Common myeloid progenitor, CD34-positive (primary cell): ENCODE results near the gene COA7.

Experiments
- CTCF ChIA-PET: fragments of 350-600 bp; sonication (Branson Sonifier 250); formaldehyde crosslinking; loops from one replicate; lab custom pipeline; 2021; ENCODE audit warnings: antibody characterized with exemption; lab: Charles Lee
- POLR2A ChIA-PET: fragments of 350-600 bp; sonication (Branson Sonifier 250); formaldehyde crosslinking; loops from one replicate; lab custom pipeline; 2021; ENCODE audit warnings: antibody characterized with exemption; lab: Charles Lee
- DNase-seq, 3 donors: peaks; one replicate each; pipeline versions ENCODE4 v3.0.0 to v3.0.0-alpha.2; 2013
- H3K27ac ChIP-seq, 2 experiments: 1 replicate in 1 of 2; 2 replicates in 1 of 2; pipeline ENCODE4 v1.7.0; 2013; ENCODE audit warnings: inconsistent platforms in 2 of 2, low read length in 2 of 2, mild to moderate bottlenecking in 2 of 2, low read depth in 1 of 2, moderate library complexity in 1 of 2; ENCODE audit not compliant: severe bottlenecking in 2 of 2, insufficient read depth in 1 of 2, poor library complexity in 1 of 2
- H3K27me3 ChIP-seq, 5 experiments: replicated peaks in 2 of 5; 1 replicate in 3 of 5; 2 replicates in 2 of 5; pipeline versions ENCODE4 v1.6.1 to v1.7.0; 2013; ENCODE audit warnings: low read length in 4 of 5, mild to moderate bottlenecking in 2 of 5, moderate library complexity in 2 of 5, inconsistent platforms in 1 of 5; ENCODE audit not compliant: insufficient read depth in 5 of 5, control insufficient read depth in 4 of 5
- H3K36me3 ChIP-seq, 4 experiments: 1 replicate in 2 of 4; 2 replicates in 2 of 4; pipeline versions ENCODE4 v1.6.1 to v1.7.0; 2013; ENCODE audit warnings: low read length in 3 of 4, control low read depth in 1 of 4, mild to moderate bottlenecking in 1 of 4; ENCODE audit not compliant: control insufficient read depth in 4 of 4, insufficient read depth in 4 of 4
- H3K4me1 ChIP-seq, 4 experiments: 1 replicate in 3 of 4; 2 replicates in 1 of 4; pipeline versions ENCODE4 v1.6.1 to v1.7.1; 2013; ENCODE audit warnings: low read length in 3 of 4, mild to moderate bottlenecking in 3 of 4, control low read depth in 1 of 4, inconsistent platforms in 1 of 4, moderate library complexity in 1 of 4; ENCODE audit not compliant: control insufficient read depth in 4 of 4, insufficient read depth in 4 of 4; ENCODE audit errors: control extremely low read depth in 1 of 4
- H3K4me3 ChIP-seq, 7 experiments: 1 replicate in 4 of 7; 2 replicates in 3 of 7; pipeline versions ENCODE4 v1.5.1 to v1.7.0; 2013; ENCODE audit warnings: mild to moderate bottlenecking in 7 of 7, low read length in 6 of 7, moderate library complexity in 6 of 7, inconsistent platforms in 2 of 7, low read depth in 2 of 7, control low read depth in 1 of 7; ENCODE audit not compliant: insufficient read depth in 4 of 7, control insufficient read depth in 1 of 7; ENCODE audit errors: extremely low read depth in 1 of 7
- H3K9me3 ChIP-seq, 5 experiments: 1 replicate in 4 of 5; 2 replicates in 1 of 5; pipeline versions ENCODE4 v1.6.1 to v1.7.1; 2013; ENCODE audit warnings: low read length in 4 of 5, mild to moderate bottlenecking in 2 of 5, inconsistent platforms in 1 of 5, low read depth in 1 of 5, moderate library complexity in 1 of 5; ENCODE audit not compliant: control insufficient read depth in 4 of 5, insufficient read depth in 2 of 5; ENCODE audit errors: control extremely low read depth in 1 of 5
- WGBS: methylation state at CpG from one replicate; pipeline ENCODE4 v1.1.5; 2013; ENCODE audit not compliant: insufficient coverage; 5-methylcytosine and 5-hydroxymethylcytosine counted together

COA7 gene

DNA sequence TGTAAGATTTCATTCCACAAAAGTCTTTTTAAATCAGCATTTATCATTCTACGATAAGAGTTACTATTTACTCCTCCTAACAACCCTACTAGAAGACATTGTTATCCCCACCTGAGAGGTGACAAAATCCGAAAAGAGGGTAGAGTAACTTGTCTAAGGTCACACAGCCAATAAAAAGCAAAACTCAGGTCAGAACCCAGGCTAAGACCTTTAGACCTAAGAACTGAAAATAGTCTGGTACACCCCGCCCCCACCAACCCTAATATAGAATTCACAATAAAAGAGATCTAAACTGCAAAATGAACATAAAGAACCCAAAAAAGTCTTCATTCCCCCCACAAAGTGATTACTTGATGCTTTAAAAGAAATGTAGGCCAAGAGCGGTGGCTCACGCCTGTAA is 18.6 kb downstream of the COA7 start:
- H3K4me1 ChIP-seq = peaks cover 3 to 8% (median 7%) of the 10 kb centered on the region in 4 experiments
- no peaks in the 10 kb centered on the region for H3K27me3 ChIP-seq
- no peak overlapping the region for H3K4me3 ChIP-seq
- no peaks in the 10 kb centered on the region for H3K36me3 ChIP-seq
- no peak overlapping the region for H3K27ac ChIP-seq
- H3K9me3 ChIP-seq = no peaks in the 10 kb centered on the region
- DNase-seq = no peak
- WGBS = 100% methylated on average over 1 of the region's 5 CpGs
- ChIA-PET POLR2A (no interaction called here), CTCF (no interaction called here)

DNA sequence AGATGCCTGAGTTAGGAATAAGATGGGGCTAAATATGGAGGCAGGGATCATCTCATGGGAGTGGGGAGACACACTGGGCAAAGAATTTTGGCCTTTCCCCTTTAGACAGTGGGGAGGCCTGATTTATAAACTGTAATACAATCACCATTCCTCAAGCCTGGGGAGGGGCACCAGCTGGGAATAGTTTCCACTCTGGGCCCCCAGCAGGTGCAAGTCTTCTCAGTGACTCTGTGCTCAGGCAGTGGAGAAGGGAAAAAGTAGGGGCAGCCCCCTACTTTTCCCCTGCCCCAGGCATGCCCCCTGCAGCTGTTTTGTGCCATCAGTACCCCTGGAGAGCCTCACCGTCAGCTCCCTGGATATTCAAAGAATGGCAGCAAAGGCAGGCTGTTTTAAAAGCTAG is 19.1 kb downstream of the COA7 start:
- H3K9me3 ChIP-seq = no peaks in the 10 kb centered on the region
- no peaks in the 10 kb centered on the region for H3K27me3 ChIP-seq
- no peak overlapping the region for H3K27ac ChIP-seq
- H3K4me3 ChIP-seq = no peak overlapping the region
- no peaks in the 10 kb centered on the region for H3K36me3 ChIP-seq
- CTCF ChIA-PET = interaction anchor here (1.2 kb wide), 1 partner anchor 15 kb away, joined by 4 read pairs; no protein-coding TSS in a partner anchor
- no peak for DNase-seq
- WGBS = 100% methylated on average over 1 of the region's 1 CpG
- H3K4me1 ChIP-seq = peaks cover 3 to 13% (median 9%) of the 10 kb centered on the region in 4 experiments
- POLR2A ChIA-PET = no interaction called here

DNA sequence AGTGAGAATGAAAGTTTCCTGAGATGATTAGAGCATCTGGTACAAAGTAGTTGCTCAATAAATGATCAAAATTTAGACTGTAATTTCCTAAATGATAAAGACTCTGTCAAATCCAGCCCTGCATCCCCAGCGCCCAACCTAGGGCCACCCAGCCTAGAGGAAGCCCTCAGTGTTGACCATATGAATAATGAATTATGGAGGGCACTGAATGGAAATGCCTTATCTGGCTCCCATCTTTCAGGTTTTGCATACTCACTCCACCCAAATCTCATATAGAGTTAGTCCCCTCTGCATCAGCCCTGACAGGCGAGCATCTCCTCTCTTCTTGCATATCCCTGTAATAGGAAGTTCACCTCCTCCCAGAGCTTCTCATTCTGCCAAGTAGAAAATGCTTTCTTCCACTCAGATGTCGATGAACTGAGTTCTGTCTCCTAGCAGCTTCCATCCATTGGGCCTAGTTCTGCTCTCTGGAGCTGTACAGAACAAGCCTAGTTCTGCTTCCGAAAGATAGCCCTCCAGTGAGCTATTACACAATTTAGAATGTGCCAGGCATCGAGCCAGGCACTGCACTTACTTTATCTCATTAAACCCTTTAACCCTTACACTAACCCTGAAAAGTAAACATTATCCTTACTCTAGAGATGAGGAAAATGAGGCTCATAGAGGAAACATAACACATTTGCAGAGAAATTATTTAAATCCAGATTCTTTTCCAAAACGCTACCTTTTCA is 20.9 kb downstream of the COA7 start:
- Histone ChIP-seq H3K27me3 (no peaks in the 10 kb centered on the region), H3K4me1 (peaks cover 3 to 15% (median 9%) of the 10 kb centered on the region in 4 experiments), H3K36me3 (no peaks in the 10 kb centered on the region), H3K9me3 (no peaks in the 10 kb centered on the region), H3K4me3 (no peak overlapping the region), H3K27ac (no peak overlapping the region)
- ChIA-PET POLR2A (no interaction called here), CTCF (interaction anchor here (0.6 to 1.7 kb wide), 4 partner anchors 9 to 245 kb away, joined by 3 to 5 read pairs (median 3); no protein-coding TSS in a partner anchor)
- 91% methylated on average over 3 of the region's 6 CpGs for WGBS
- DNase-seq = peak in 2 of 3 donors; percentile 15 to 19

DNA sequence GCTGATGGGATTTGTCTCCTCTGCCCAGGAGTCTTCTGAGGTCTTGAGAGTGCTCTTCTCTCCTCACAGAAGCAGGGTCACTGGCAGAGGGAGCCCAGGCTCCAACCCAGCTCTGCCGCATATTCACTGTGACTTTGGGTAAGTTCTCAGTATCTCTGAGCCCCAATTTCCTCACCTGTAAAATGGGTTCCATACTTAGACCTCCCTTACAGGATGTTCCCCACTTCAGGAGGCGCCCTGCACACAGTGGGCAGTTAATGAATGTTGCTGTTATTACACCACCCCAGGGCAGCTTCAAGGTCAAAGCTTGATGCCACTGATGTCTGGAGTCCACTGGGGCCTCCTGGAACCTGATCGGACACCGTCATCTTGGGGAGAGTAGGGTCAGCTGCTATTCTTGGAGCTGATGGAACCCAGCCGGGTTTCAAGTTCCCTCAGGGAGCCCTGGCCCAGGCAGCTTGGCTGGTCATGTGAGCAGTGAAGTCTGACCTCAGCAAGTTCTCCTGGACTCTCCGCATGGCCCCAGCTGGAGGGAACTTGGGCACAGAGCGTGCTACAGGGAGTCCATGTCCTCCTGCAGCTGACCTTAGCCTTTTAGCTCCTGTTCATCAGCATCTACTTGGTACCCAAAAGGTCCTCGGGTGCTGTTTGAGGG is 21.8 kb downstream of the COA7 start:
- CTCF ChIA-PET = interaction anchor here (0.8 to 1.7 kb wide), 3 partner anchors 8 to 244 kb away, joined by 3 to 5 read pairs (median 3); no protein-coding TSS in a partner anchor
- DNase-seq = no peak
- Histone ChIP-seq H3K27ac (no peak overlapping the region), H3K9me3 (no peaks in the 10 kb centered on the region), H3K4me3 (no peak overlapping the region), H3K4me1 (peaks cover 3 to 15% (median 9%) of the 10 kb centered on the region in 4 experiments), H3K27me3 (no peaks in the 10 kb centered on the region), H3K36me3 (no peaks in the 10 kb centered on the region)
- 86% methylated on average over 7 of the region's 8 CpGs for WGBS
- POLR2A ChIA-PET = no interaction called here

DNA sequence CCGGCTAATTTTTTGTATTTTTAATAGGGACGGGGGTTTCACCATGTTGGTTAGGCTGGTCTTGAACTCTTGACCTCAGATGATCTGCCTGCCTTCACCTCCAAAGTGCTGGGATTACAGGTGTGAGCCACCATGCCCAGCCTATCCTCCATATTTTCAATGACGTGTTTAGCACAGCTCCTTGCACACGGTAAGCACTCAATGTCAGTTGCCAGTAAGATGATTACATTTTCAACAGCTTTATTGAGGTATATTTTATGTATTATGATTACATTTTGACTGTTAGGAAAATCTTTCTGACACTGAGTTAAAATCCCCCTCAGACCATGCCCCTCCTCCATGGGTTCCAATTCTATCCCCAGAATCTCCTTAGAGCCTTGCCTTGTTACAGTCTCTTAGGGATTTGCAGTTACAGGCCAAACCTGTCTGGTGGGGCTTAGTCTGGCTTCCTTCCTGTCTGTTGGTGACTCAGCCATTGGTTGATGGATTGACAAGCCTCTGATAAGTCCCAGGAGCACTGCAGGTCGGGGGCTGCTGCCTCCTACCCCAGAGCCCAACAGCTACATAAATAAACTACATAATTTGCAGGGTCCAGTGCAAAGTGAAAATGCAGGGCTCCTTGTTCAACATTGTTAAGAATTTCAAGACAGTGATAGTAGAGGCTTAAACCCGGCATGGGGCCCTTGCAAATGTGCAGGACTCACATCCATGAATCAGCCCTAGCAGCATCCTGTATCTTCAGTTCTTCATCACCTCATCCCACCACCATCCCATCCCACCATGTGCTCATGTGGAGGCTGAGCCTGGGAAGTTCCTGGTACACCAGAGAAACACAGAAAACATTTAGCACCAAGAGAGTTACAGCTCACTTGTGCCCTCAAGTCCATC is 23.4 kb downstream of the COA7 start:
- 50% methylated on average over 2 of the region's 6 CpGs for WGBS
- POLR2A ChIA-PET = no interaction called here
- DNase-seq = peak; percentile 25 to 63 (median 48)
- H3K4me3 ChIP-seq = peak overlapping the region in 1 of 7 experiments; percentile 32
- H3K36me3 ChIP-seq = no peaks in the 10 kb centered on the region
- H3K4me1 ChIP-seq = peaks cover 3 to 15% (median 9%) of the 10 kb centered on the region in 4 experiments
- H3K27ac ChIP-seq = no peak overlapping the region
- no peaks in the 10 kb centered on the region for H3K9me3 ChIP-seq
- CTCF ChIA-PET = no interaction called here
- no peaks in the 10 kb centered on the region for H3K27me3 ChIP-seq

DNA sequence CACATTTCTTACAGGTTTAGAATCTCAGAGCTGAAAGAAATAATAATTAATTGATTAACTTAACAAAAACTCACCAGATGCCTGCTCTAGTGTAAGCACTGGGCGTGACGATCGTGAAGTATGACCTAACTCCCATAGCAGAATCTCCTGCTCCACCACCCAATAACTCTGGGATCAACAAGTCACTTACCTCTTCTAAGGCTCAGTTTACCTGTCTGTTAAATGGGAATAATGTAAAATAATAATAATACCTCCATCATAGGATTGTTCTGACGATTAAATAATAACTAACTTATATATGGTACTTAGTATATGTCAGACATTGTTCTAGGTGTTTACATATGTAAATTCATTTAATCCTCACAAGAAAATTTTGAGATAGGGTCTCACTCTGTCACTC is 24.6 kb downstream of the COA7 start:
- ChIA-PET POLR2A (no interaction called here), CTCF (no interaction called here)
- DNase-seq = no peak
- Histone ChIP-seq H3K27me3 (no peaks in the 10 kb centered on the region), H3K9me3 (no peaks in the 10 kb centered on the region), H3K4me3 (no peak overlapping the region), H3K27ac (no peak overlapping the region), H3K4me1 (peaks cover 3 to 15% (median 9%) of the 10 kb centered on the region in 4 experiments), H3K36me3 (no peaks in the 10 kb centered on the region)
- no CpG with 5 or more reads among the region's 4 CpGs for WGBS
